CD4-positive, CD25-positive, alpha-beta regulatory T cell (primary cell): ENCODE results near the gene KMT2C. TPM values are rescaled to one million over a fixed set of nuclear protein-coding genes. Genes with fewer than 3 reads are reported as not detected.
"Not testable (repeated sequence)": the region's sequence is repeated elsewhere in the genome, so short reads cannot be mapped to it uniquely, and the experiment has no call there.

ENCODE experiments used
- ATAC-seq, 2 donors: fragments of 150-1000 bp; cut with Tn5 transposase; one replicate each; pipeline ENCODE4 v1.10.0; 2021; ENCODE audit warnings: low read depth in 2 of 2, moderate number of reproducible peaks in 2 of 2, moderate library complexity in 1 of 2
- DNase-seq, 3 donors: peaks; one replicate each; pipeline versions ENCODE4 v3.0.0 to v3.0.0-alpha.2; 2012 to 2022; ENCODE audit warnings: mixed read lengths in 1 of 3
- H3K27ac ChIP-seq: one replicate; pipeline ENCODE4 v1.7.0; 2013; ENCODE audit warnings: mild to moderate bottlenecking, low read length; ENCODE audit not compliant: insufficient read depth, poor library complexity, severe bottlenecking
- H3K27me3 ChIP-seq: one replicate; pipeline ENCODE4 v1.7.0; 2013; ENCODE audit warnings: low read length; ENCODE audit not compliant: control insufficient read depth, insufficient read depth
- H3K36me3 ChIP-seq: one replicate; pipeline ENCODE4 v1.7.0; 2013; ENCODE audit warnings: mild to moderate bottlenecking, low read length, moderate library complexity; ENCODE audit not compliant: control insufficient read depth, insufficient read depth
- H3K4me1 ChIP-seq: 2 replicates; pipeline ENCODE4 v1.7.0; 2013; ENCODE audit warnings: mild to moderate bottlenecking, low read length; ENCODE audit not compliant: insufficient read depth, control insufficient read depth, poor library complexity, severe bottlenecking
- H3K4me3 ChIP-seq: one replicate; pipeline ENCODE4 v1.7.0; 2013; ENCODE audit warnings: low read depth, mild to moderate bottlenecking, low read length, moderate library complexity
- H3K9me3 ChIP-seq, 2 experiments: 1 replicate in 1 of 2; 2 replicates in 1 of 2; pipeline ENCODE4 v1.7.0; 2013; ENCODE audit warnings: low read length in 2 of 2, mild to moderate bottlenecking in 1 of 2, moderate library complexity in 1 of 2; ENCODE audit not compliant: control insufficient read depth in 2 of 2
- H3K27ac Mint-ChIP-seq, 3 donors: one replicate each; pipeline ENCODE4 v1.8.0; 2020 to 2022; ENCODE audit warnings: mild to moderate bottlenecking in 3 of 3, mixed read lengths in 3 of 3, moderate library complexity in 2 of 3
- H3K27me3 Mint-ChIP-seq: one replicate; pipeline ENCODE4 v1.8.0; 2022; ENCODE audit warnings: mild to moderate bottlenecking, mixed read lengths
- H3K36me3 Mint-ChIP-seq: one replicate; pipeline ENCODE4 v1.8.0; 2020; ENCODE audit warnings: mixed read lengths
- H3K4me1 Mint-ChIP-seq, 4 donors: one replicate each; pipeline ENCODE4 v1.8.0; 2020 to 2022; ENCODE audit warnings: mixed read lengths in 4 of 4, mild to moderate bottlenecking in 1 of 4
- H3K4me3 Mint-ChIP-seq, 4 donors: one replicate each; pipeline ENCODE4 v1.8.0; 2020 to 2022; ENCODE audit warnings: mild to moderate bottlenecking in 4 of 4, mixed read lengths in 4 of 4, moderate library complexity in 3 of 4
- H3K9me3 Mint-ChIP-seq, 7 donors: one replicate each; pipeline ENCODE4 v1.8.0; 2020 to 2022; ENCODE audit warnings: mixed read lengths in 7 of 7, mild to moderate bottlenecking in 3 of 7, moderate library complexity in 2 of 7
- polyA plus RNA-seq, 4 donors: library from polyadenylated mRNA; unstranded; fragments of 300-500 nt; fragmentation: Illumina TruSeq; gene quantifications; one replicate each; pipeline ENCODE4 v1.2.3, GENCODE V29; 2021
- total RNA-seq: library from RNA; stranded (reverse); gene quantifications from one replicate; pipeline ENCODE4 v1.2.3, GENCODE V29; 2022

KMT2C gene
- total and polyA plus RNA-seq, 5 donors from 2014 or later, result 8.6 to 160 (median 9.5) TPM

GRCh38 chr7:152441168-152441567 is 5.4 kb upstream of the KMT2C start:
- not testable (repeated sequence) for H3K4me3 Mint-ChIP-seq, ATAC-seq, H3K4me3 ChIP-seq, H3K36me3 Mint-ChIP-seq, DNase-seq, H3K9me3 ChIP-seq, H3K27me3 ChIP-seq, H3K27ac Mint-ChIP-seq, H3K9me3 Mint-ChIP-seq, H3K4me1 Mint-ChIP-seq, H3K27ac ChIP-seq, H3K36me3 ChIP-seq, H3K4me1 ChIP-seq
- H3K27me3 Mint-ChIP-seq, result peaks cover 17% of the 10 kb centered on the region

- Mint-ChIP-seq H3K4me3 (peak overlapping the region in 3 of 4 donors; percentile 30 to 94 (median 75)), H3K27me3 (peaks cover 33% of the 10 kb centered on the region), H3K4me1 (peaks cover 8 to 17% (median 15%) of the 10 kb centered on the region in 4 donors), H3K27ac (peak overlapping the region in 1 of 3 donors; percentile 96)
- not testable (repeated sequence) for H3K4me1 ChIP-seq, DNase-seq, H3K4me3 ChIP-seq, ATAC-seq, H3K9me3 Mint-ChIP-seq, H3K36me3 Mint-ChIP-seq, H3K27me3 ChIP-seq, H3K36me3 ChIP-seq, H3K9me3 ChIP-seq, H3K27ac ChIP-seq
Observed at GRCh38 chr7:152438017-152438416, 2.2 kb upstream of the KMT2C start.

DNA sequence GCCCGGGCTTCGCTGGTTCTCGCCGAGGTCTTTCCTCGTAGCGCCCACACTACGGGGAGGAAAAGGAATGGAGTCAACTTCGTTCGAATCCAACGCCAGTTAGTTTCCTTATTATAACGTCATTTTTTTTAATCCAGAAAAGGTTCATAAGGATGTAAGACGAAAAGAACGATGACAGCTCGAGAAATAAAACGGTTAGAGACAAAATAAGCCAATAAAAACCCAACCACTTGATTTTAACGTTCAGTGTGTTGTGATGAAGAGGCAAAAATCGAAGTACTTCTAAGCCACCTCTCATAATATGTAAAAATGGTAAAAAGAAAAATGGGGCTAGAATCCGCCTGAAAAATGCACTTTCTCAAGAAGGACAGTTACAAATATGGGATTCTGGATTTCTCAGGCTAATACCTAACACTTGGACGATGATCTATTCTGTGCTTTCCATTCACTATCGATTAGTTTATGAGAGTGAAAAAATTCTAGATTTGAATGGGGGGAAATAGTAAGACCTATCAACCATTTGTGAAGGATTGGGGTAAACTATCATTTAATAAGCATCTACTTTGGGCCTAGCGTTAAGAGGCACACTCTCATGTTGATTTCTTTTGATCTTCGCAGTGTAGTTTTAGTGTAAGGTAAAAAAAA is 1.2 kb upstream of the KMT2C start:
- peaks cover 33% of the 10 kb centered on the region for H3K27me3 Mint-ChIP-seq
- DNase-seq, result peak in 1 of 3 donors; percentile 15
- peak overlapping the region; percentile 91 to 96 (median 96) for H3K27ac Mint-ChIP-seq
- peak overlapping the region; percentile 91 to 96 (median 92) for H3K4me3 Mint-ChIP-seq
- H3K27ac ChIP-seq, result peak overlapping the region; percentile 92
- H3K36me3 ChIP-seq, H3K36me3 Mint-ChIP-seq, H3K9me3 ChIP-seq, H3K27me3 ChIP-seq, H3K9me3 Mint-ChIP-seq, ATAC-seq: not testable (repeated sequence)
- H3K4me3 ChIP-seq, result peak overlapping the region; percentile 85
- peaks cover 8 to 24% (median 17%) of the 10 kb centered on the region in 4 donors for H3K4me1 Mint-ChIP-seq
- H3K4me1 ChIP-seq, result peaks cover 13% of the 10 kb centered on the region

DNA sequence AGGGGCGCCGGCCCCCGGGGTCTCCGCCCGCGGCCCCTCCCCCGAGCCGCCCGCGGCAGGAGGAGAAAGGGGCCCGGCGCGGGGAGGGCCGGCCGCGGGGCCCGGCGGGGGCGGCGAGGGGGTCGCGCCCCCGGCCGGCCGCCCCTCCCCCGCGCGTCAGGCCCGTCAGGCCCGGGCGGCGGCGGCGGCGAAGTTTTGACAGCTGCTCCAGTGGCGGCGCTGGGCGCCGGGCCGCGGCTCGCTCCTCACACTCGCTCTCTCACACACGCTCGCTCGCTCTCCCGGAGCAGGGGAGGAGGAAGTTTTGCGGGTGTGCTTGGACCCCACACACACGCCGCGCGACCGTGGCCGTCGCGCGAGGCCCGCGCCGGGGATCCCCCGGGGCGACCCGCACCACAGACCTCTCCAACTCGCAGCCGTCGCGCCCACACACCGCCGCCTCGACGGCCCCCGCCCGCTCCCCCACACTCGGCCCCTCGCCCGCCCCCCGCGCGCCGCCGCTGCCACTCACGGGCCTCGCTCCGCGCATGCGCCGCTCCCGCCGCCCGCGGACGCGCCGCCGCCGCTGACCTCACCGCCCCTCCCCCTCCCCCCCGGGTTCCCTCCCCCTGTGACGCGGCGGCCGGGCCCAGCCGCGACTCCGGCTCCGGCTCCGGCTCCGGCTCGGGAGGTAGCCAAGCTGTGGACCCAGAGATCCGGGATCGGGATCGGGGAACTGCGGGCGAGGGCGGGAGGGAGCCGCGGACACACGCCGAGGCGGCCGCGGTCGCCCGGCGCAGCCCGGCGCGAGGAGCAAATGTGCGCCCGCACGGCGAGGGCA is 518 bp upstream of the KMT2C start:
- Mint-ChIP-seq H3K27ac (peak overlapping the region; percentile 91 to 96 (median 96)), H3K4me1 (peaks cover 8 to 29% (median 17%) of the 10 kb centered on the region in 4 donors), H3K9me3 (no peaks in the 10 kb centered on the region), H3K36me3 (no peaks in the 10 kb centered on the region), H3K27me3 (peaks cover 29% of the 10 kb centered on the region), H3K4me3 (peak overlapping the region; percentile 91 to 96 (median 92))
- peaks cover 17% of the 10 kb centered on the region for H3K4me1 ChIP-seq
- no peaks in the 10 kb centered on the region for H3K27me3 ChIP-seq
- H3K9me3 ChIP-seq, result no peaks in the 10 kb centered on the region
- H3K4me3 ChIP-seq, result peak overlapping the region; percentile 85
- DNase-seq (peak; percentile 85 to 89 (median 89)), ATAC-seq (peak; percentile 65 to 69)
- H3K27ac ChIP-seq, result peak overlapping the region; percentile 92
- no peaks in the 10 kb centered on the region for H3K36me3 ChIP-seq

GRCh38 chr7:152434511-152435383 is 1.1 kb downstream of the KMT2C start:
- Mint-ChIP-seq H3K4me1 (peaks cover 12 to 44% (median 20%) of the 10 kb centered on the region in 4 donors), H3K27me3 (peaks cover 21% of the 10 kb centered on the region), H3K4me3 (peak overlapping the region; percentile 88 to 98 (median 96)), H3K27ac (peak overlapping the region; percentile 92 to 96 (median 93))
- H3K9me3 ChIP-seq, H3K9me3 Mint-ChIP-seq, H3K36me3 Mint-ChIP-seq, H3K36me3 ChIP-seq, H3K27me3 ChIP-seq: not testable (repeated sequence)
- peaks cover 18% of the 10 kb centered on the region for H3K4me1 ChIP-seq
- peak in 1 of 2 donors; percentile 6 for ATAC-seq
- H3K4me3 ChIP-seq, result peak overlapping the region; percentile 82
- DNase-seq, result peak; percentile 11 to 62 (median 44)
- H3K27ac ChIP-seq, result peak overlapping the region; percentile 76

DNA sequence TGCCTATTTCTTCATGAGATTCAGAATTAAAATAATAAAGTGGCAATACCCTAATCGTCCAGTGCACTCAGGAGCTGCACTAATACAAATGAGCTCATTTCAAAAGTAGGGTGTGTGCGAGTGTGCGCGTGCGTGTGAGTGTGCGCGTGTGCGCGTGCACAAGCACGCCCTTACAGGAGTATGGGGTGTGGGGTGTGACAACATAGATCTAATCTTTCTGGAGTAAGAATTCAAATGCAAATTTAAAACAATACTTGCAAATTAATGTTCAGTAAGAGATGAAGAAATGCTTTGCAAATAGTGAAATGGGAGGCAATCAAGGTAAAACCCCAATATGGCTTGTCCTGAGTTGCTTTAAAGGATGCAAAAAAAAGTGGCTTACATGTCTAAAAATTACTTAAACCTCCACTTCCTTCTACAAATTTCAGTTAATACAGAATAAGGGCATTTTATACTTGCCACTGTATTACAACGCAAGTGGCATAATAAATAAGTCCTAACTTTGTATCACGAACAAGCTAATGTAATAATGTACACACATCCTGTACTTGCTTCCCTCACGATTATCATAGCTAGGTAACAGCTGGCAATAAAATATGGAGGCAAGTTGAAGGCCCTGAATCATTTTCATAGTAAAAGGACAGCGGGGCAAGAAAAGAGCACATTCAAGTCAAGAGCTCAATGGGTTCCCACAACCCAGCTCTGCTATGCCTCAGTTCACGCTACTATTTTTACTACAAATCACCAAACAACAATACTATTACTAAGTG is 1.9 kb downstream of the KMT2C start:
- Mint-ChIP-seq H3K27me3 (peaks cover 21% of the 10 kb centered on the region), H3K4me1 (peaks cover 14 to 52% (median 24%) of the 10 kb centered on the region in 4 donors), H3K27ac (peak overlapping the region; percentile 92 to 96 (median 93)), H3K4me3 (peak overlapping the region; percentile 88 to 98 (median 96))
- peak; percentile 62 to 82 (median 78) for DNase-seq
- H3K9me3 ChIP-seq, H3K9me3 Mint-ChIP-seq, H3K36me3 ChIP-seq, H3K36me3 Mint-ChIP-seq, H3K27me3 ChIP-seq: not testable (repeated sequence)
- H3K27ac ChIP-seq, result peak overlapping the region; percentile 76
- ATAC-seq, result peak; percentile 50 to 55
- peak overlapping the region; percentile 82 for H3K4me3 ChIP-seq
- H3K4me1 ChIP-seq, result peaks cover 24% of the 10 kb centered on the region

- not testable (repeated sequence) for H3K9me3 ChIP-seq, ATAC-seq, H3K36me3 Mint-ChIP-seq, H3K27me3 ChIP-seq, H3K36me3 ChIP-seq, H3K9me3 Mint-ChIP-seq, H3K27ac ChIP-seq, DNase-seq
- peaks cover 21% of the 10 kb centered on the region for H3K27me3 Mint-ChIP-seq
- H3K27ac Mint-ChIP-seq, result peak overlapping the region in 1 of 3 donors; percentile 15
- H3K4me3 ChIP-seq, result peak overlapping the region; percentile 82
- peaks cover 23 to 61% (median 33%) of the 10 kb centered on the region in 4 donors for H3K4me1 Mint-ChIP-seq
- H3K4me1 ChIP-seq, result peaks cover 31% of the 10 kb centered on the region
- peak overlapping the region in 3 of 4 donors; percentile 95 to 98 (median 96) for H3K4me3 Mint-ChIP-seq
Observed at GRCh38 chr7:152432735-152433134, 3.1 kb downstream of the KMT2C start.
